ENCODE data around the gene PDSS2.
"Not testable (repeated sequence)": the region's sequence is repeated elsewhere in the genome, so short reads cannot be mapped to it uniquely, and the experiment has no call there.

The PDSS2 gene

DNA sequence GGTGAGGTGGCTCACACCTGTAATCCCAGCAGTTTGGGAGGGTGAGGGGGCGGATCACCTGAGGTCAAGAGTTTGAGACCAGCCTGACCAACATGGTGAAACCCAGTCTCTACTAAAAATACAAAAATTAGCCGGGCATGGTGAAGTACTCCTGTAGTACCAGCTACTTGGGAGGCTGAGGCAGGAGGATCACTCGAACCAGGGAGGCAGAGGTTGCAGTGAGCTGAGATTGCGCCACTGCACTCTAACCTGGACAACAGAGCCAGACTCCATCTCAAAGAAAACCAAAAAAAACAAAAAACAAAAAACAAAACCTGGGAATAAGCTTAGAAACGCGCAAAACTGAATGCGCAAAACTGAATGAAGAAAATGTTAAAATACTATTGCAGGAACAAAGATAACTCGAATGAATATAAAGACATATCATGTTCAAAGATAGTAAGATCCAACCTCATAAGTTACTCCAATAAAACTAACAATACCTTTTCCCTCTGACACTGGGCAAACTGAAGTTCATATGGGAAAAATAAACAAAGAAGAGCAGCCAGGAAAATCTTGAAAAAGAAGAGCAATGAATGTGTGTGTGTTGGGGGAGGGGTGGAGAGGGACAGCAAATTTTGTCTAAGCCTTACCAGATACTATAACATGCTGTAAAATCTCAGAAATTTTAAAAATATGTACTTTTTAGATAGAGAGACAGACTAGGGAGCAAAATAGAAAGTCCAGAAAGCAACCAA is 243.0 kb downstream of the PDSS2 start:
- no peak for DNase-seq (ENCODE audit: low read depth)

GRCh38 chr6:107215334-107215733 is 244.0 kb downstream of the PDSS2 start:
- DNase-seq (ENCODE audit: low read depth), result no peak

GRCh38 chr6:107214655-107215054 is 244.7 kb downstream of the PDSS2 start:
- no peak for DNase-seq (ENCODE audit: low read depth)

- DNase-seq (ENCODE audit: low read depth), result no peak
Observed at GRCh38 chr6:107209406-107210305, 249.7 kb downstream of the PDSS2 start.

- no peak for DNase-seq (ENCODE audit: low read depth)
Observed at GRCh38 chr6:107207251-107207873, 252.0 kb downstream of the PDSS2 start.

DNA sequence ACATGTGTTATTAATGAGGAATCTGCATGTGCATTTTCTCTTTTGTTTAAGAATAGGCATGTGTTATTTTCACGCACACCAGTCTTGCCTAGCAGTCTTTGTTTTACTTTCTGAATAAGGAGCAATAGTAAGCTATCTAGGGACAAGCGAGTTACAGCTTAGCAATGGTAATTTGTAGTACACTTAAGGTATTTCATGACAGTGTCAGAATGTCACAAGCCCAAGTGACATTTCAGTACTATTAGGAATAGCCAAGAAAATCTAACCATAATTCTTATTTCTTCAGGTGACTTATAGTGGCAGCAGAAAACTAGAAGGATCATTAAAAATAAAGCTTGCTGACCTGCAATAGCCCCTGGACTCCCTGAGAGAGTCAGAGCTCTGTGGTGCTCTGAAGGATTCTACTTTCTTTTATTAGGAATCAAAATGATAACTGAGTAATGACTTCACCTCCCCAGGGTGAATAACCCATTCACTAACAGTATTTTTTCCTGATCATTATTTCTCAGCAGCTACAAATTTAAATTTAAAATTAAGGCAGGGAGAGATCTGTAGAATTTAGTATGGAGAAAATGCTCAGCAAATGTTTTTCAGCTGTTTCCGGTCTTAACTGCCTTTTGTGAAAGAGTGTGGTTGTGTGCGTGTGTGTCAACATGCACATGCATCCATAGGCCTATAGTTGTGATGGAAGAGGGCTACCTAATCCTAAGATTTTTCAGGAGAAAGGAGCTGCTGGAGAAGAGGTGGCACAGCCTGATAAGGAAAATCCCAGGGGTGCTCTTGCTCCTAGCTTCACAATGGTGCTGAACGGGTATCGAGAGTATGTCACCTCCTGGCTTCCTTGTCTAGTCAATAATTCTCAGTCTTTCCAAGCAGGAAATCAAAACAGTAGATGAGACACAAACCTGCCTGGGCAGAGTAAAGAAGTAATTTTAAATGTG is 254.0 kb downstream of the PDSS2 start:
- DNase-seq (ENCODE audit: low read depth), result no peak

DNA sequence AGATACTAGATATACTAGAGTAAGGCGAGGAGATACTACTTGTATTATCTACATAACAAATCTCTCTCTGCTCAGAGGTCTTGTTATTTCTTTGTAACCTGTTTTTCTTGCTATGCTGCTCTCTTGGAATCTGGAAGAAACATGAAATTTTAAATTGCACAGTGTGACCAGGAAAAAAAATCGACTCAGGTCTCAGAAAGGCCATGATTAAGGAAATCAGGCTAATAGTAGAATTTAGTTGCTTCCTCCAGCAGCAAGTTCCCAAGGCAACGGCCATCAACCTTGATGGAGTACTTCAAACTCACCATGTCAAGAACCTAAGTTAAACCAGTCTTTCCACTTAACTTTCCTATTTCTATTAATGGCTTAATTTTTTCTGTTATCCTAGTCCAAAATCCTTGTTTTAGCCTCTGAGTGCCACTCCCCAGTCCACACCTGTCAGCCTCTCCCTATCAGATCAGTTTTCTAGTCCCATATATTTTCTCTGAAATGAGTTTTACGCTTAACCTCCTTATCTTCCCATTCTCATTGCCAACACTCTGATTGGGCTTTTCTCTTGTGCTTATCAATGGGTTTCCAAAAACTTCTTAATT is 256.4 kb downstream of the PDSS2 start:
- DNase-seq (ENCODE audit: low read depth), result no peak

GRCh38 chr6:107198631-107199416 is 260.5 kb downstream of the PDSS2 start:
- DNase-seq (ENCODE audit: low read depth), result no peak

- no peak for DNase-seq (ENCODE audit: low read depth)
Observed at GRCh38 chr6:107196152-107196551, 263.2 kb downstream of the PDSS2 start.

GRCh38 chr6:107194723-107195122 is 264.6 kb downstream of the PDSS2 start:
- DNase-seq (ENCODE audit: low read depth), result not testable (repeated sequence)

DNA sequence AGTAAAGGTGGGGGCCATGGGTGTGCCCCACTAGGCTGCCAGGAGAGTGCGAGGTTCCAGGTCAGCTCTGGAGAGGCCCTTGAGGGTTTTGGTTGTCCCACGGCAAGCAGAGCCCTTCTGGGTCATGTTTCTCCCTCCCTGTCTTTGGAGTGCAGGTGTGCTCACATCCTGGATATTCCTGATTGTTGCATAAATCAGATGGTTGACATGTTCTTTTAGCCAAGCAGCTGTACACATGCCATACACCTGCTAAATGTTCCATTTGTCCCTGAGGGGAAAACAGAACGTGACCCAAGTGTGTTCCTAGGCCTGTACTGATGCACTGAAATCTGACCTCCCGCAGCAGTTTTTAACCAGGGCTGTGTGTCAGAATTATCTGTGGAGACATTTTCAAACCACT is 266.5 kb downstream of the PDSS2 start:
- DNase-seq (ENCODE audit: low read depth), result no peak

GRCh38 chr6:107187630-107188029 is 271.7 kb downstream of the PDSS2 start:
- DNase-seq (ENCODE audit: low read depth), result no peak

GRCh38 chr6:107186047-107186446 is 273.3 kb downstream of the PDSS2 start:
- DNase-seq (ENCODE audit: low read depth), result no peak

- peak; percentile 3 for DNase-seq (ENCODE audit: low read depth)
Observed at GRCh38 chr6:107185391-107185970, 273.9 kb downstream of the PDSS2 start.

- no peak for DNase-seq (ENCODE audit: low read depth)
Observed at GRCh38 chr6:107184435-107184834, 274.9 kb downstream of the PDSS2 start.

- no peak for DNase-seq (ENCODE audit: low read depth)
Observed at GRCh38 chr6:107180099-107180498, 279.3 kb downstream of the PDSS2 start.

DNA sequence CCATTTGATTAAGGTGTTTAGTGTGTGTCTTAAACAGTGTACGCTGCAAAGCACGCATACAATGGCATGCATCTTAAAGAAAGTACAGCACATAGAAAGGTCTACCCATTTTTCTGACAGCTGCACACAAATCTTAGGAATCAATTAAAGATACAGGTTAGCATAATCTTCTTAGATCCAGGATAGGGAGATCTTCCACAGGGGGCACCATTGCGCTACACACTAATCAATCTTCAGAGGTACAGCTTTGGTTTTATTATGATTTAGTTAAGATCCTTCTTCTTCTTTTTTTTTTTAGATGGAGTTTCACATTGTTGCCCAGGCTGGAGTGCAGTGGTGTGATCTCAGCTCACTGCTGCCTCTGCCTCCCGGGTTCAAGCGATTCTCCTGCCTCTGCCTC is 280.4 kb downstream of the PDSS2 start:
- peak; percentile 41 for DNase-seq (ENCODE audit: low read depth)

- peak; percentile 3 for DNase-seq (ENCODE audit: low read depth)
Observed at GRCh38 chr6:107173779-107174178, 285.6 kb downstream of the PDSS2 start.

GRCh38 chr6:107171513-107171912 is 287.9 kb downstream of the PDSS2 start:
- DNase-seq (ENCODE audit: low read depth), result no peak

DNA sequence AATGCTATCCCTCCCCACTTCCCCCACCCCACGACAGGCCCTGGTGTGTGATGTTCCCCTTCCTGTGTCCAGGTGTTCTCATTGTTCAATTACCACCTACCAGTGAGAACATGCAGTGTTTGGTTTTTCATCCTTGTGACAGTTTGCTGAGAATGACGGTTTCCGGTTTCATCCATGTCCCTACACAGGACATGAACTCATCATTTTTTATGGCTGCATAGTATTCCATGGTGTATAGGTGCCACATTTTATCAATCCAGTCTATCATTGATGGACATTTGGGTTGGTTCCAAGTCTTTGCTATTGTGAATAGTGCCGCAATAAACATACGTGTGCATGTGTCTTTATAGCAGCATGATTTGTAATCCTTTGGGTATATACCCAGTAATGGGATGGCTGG is 295.1 kb downstream of the PDSS2 start:
- not testable (repeated sequence) for DNase-seq (ENCODE audit: low read depth)
